CD14-positive monocyte (primary cell): ENCODE measurements around the gene VCP. TPM values are rescaled to one million over a fixed set of nuclear protein-coding genes. Genes with fewer than 3 reads are reported as not detected.
"Not testable (repeated sequence)": the region's sequence is repeated elsewhere in the genome, so short reads cannot be mapped to it uniquely, and the experiment has no call there.

ENCODE experiments used
- DNase-seq, 3 donors: peaks; one replicate each; pipeline ENCODE4 v3.0.0-alpha.2; 2011 to 2022
- H2AFZ ChIP-seq: 2 replicates; pipeline ENCODE4 v1.6.0; 2012; ENCODE audit warnings: mild to moderate bottlenecking, low read depth, low read length, inconsistent platforms; ENCODE audit not compliant: insufficient read depth, poor library complexity, severe bottlenecking
- H3K27ac ChIP-seq, 2 donors: 1 replicate in 1 of 2; 2 replicates in 1 of 2; pipeline ENCODE4 v1.5.1; 2012 to 2013; ENCODE audit warnings: low read length in 2 of 2, control low read depth in 1 of 2, inconsistent platforms in 1 of 2, low read depth in 1 of 2, mild to moderate bottlenecking in 1 of 2
- H3K27me3 ChIP-seq, 2 donors: one replicate each; pipeline versions ENCODE4 v1.6.0 to v1.6.1; 2011 to 2013; ENCODE audit warnings: low read length in 2 of 2; ENCODE audit not compliant: control insufficient read depth in 2 of 2, insufficient read depth in 2 of 2
- H3K36me3 ChIP-seq, 2 donors: replicated peaks in 1 of 2; 1 replicate in 1 of 2; 2 replicates in 1 of 2; pipeline versions ENCODE4 v1.5.1 to v1.6.1; 2012 to 2013; ENCODE audit warnings: low read length in 2 of 2, control low read depth in 1 of 2, inconsistent platforms in 1 of 2, mild to moderate bottlenecking in 1 of 2; ENCODE audit not compliant: insufficient read depth in 2 of 2, control insufficient read depth in 1 of 2
- H3K4me1 ChIP-seq, 2 donors: 1 replicate in 1 of 2; 2 replicates in 1 of 2; pipeline versions ENCODE4 v1.5.1 to v1.6.1; 2012 to 2013; ENCODE audit warnings: low read length in 2 of 2, control low read depth in 1 of 2, inconsistent platforms in 1 of 2, mild to moderate bottlenecking in 1 of 2, moderate library complexity in 1 of 2; ENCODE audit not compliant: insufficient read depth in 2 of 2, control insufficient read depth in 1 of 2
- H3K4me2 ChIP-seq: replicated peaks from 2 replicates; pipeline ENCODE3; 2012; ENCODE audit warnings: low read length, moderate library complexity, mild to moderate bottlenecking; ENCODE audit not compliant: poor library complexity, severe bottlenecking; ENCODE audit errors: extremely low read depth
- H3K4me3 ChIP-seq, 3 experiments: fragments of 200-600 bp in 1 of 3; sonication (generic) in 1 of 3; replicated peaks in 1 of 3; 1 replicate in 2 of 3; 2 replicates in 1 of 3; pipeline ENCODE4 v1.5.1; 2011 to 2013; ENCODE audit warnings: low read length in 3 of 3, mild to moderate bottlenecking in 3 of 3, control low read depth in 2 of 3, low read depth in 2 of 3, inconsistent platforms in 1 of 3, moderate library complexity in 1 of 3
- H3K79me2 ChIP-seq: 2 replicates; pipeline ENCODE4 v1.6.0; 2012; ENCODE audit warnings: mild to moderate bottlenecking, control low read depth, inconsistent platforms, low read length, moderate library complexity; ENCODE audit not compliant: insufficient read depth
- H3K9ac ChIP-seq: 2 replicates; pipeline ENCODE4 v1.6.0; 2017; ENCODE audit warnings: low read length, mild to moderate bottlenecking; ENCODE audit not compliant: insufficient read depth, poor library complexity, severe bottlenecking
- H3K9me3 ChIP-seq, 2 donors: replicated peaks in 1 of 2; 1 replicate in 1 of 2; 2 replicates in 1 of 2; pipeline versions ENCODE4 v1.5.1 to v1.6.1; 2012 to 2013; ENCODE audit warnings: low read length in 2 of 2, control low read depth in 1 of 2; ENCODE audit not compliant: control insufficient read depth in 1 of 2, insufficient read depth in 1 of 2
- H4K20me1 ChIP-seq: 2 replicates; pipeline ENCODE4 v1.6.0; 2012; ENCODE audit warnings: mild to moderate bottlenecking, low read length, control low read depth, moderate library complexity; ENCODE audit not compliant: insufficient read depth
- H3K27ac Mint-ChIP-seq, 7 donors: one replicate each; pipeline ENCODE4 v1.8.0; 2020; ENCODE audit warnings: mild to moderate bottlenecking in 7 of 7, mixed read lengths in 7 of 7, moderate library complexity in 6 of 7, inconsistent platforms in 2 of 7
- H3K27me3 Mint-ChIP-seq, 3 donors: one replicate each; pipeline ENCODE4 v1.8.0; 2021 to 2022; ENCODE audit warnings: low read depth in 3 of 3, mild to moderate bottlenecking in 3 of 3, mixed read lengths in 3 of 3, moderate library complexity in 3 of 3, inconsistent platforms in 1 of 3
- H3K36me3 Mint-ChIP-seq, 2 donors: one replicate each; pipeline ENCODE4 v1.8.0; 2020; ENCODE audit warnings: mixed read lengths in 2 of 2, inconsistent platforms in 1 of 2, mild to moderate bottlenecking in 1 of 2
- H3K4me1 Mint-ChIP-seq: one replicate; pipeline ENCODE4 v1.8.0; 2020; ENCODE audit warnings: mild to moderate bottlenecking, mixed read lengths
- H3K4me3 Mint-ChIP-seq, 2 donors: one replicate each; pipeline ENCODE4 v1.8.0; 2020; ENCODE audit warnings: mild to moderate bottlenecking in 2 of 2, mixed read lengths in 2 of 2, moderate library complexity in 1 of 2
- H3K9me3 Mint-ChIP-seq, 7 donors: one replicate each; pipeline ENCODE4 v1.8.0; 2020 to 2022; ENCODE audit warnings: mixed read lengths in 7 of 7, mild to moderate bottlenecking in 6 of 7, moderate library complexity in 6 of 7, inconsistent platforms in 2 of 7
- CTCF ChIP-seq: fragments of 200-600 bp; IDR thresholded peaks from one replicate; pipeline ENCODE4 v1.8.0; 2022; ENCODE audit warnings: antibody characterized with exemption, mild to moderate bottlenecking
- WGBS: methylation state at CpG from one replicate; pipeline ENCODE4 v1.1.5; 2013; ENCODE audit warnings: missing lambda C conversion rate; ENCODE audit not compliant: insufficient coverage; 5-methylcytosine and 5-hydroxymethylcytosine counted together
- intact Hi-C, 2 donors: fragments of 100-400 bp; cut with micrococcal nuclease; formaldehyde crosslinking; loops; one replicate each; pipeline versions ENCODE4 v1.15.0 to v1.15.1; 2023
- polyA plus RNA-seq, 3 donors: library from polyadenylated mRNA; depleted of rRNA in 1 of 3; unstranded in 2 of 3; stranded (reverse) in 1 of 3; fragments of 300-500 nt in 2 of 3; fragments of >200 nt in 1 of 3; fragmentation: Illumina TruSeq in 2 of 3; gene quantifications; 1 replicate in 2 of 3; 2 replicates in 1 of 3; pipeline ENCODE4 v1.2.3, GENCODE V29; 2012 to 2021

Gene VCP
- polyA plus RNA-seq, 3 donors, result 100 to 180 (median 130) TPM

- H3K4me1 Mint-ChIP-seq, result peaks cover 10% of the 10 kb centered on the region
- TF ChIP-seq CTCF, result no peak
- H3K4me3 Mint-ChIP-seq, result no peak overlapping the region
- peaks cover 0 to 3% (median 0%) of the 10 kb centered on the region in 7 donors for H3K9me3 Mint-ChIP-seq
- Histone ChIP-seq H4K20me1 (no peaks in the 10 kb centered on the region), H2AFZ (no peak overlapping the region), H3K4me3 (no peak overlapping the region), H3K79me2 (no peaks in the 10 kb centered on the region), H3K27ac (no peak overlapping the region), H3K9me3 (no peaks in the 10 kb centered on the region), H3K9ac (no peak overlapping the region), H3K4me1 (no peaks in the 10 kb centered on the region), H3K36me3 (no peaks in the 10 kb centered on the region), H3K4me2 (no peak overlapping the region), H3K27me3 (no peaks in the 10 kb centered on the region)
- no peaks in the 10 kb centered on the region for H3K36me3 Mint-ChIP-seq
- no peak for DNase-seq
- H3K27ac Mint-ChIP-seq, result no peak overlapping the region
- WGBS, result 88% methylated on average over 1 of the region's 1 CpG
- intact Hi-C loops, result no loop called here
- H3K27me3 Mint-ChIP-seq, result peaks cover 1 to 2% (median 2%) of the 10 kb centered on the region in 3 donors
Observed at GRCh38 chr9:35027374-35027773, 45.1 kb downstream of the VCP start.

GRCh38 chr9:35026671-35027070, 45.8 kb downstream of the VCP start:
- Histone ChIP-seq H3K27ac (no peak overlapping the region), H3K9ac (no peak overlapping the region), H3K36me3 (no peaks in the 10 kb centered on the region), H3K27me3 (no peaks in the 10 kb centered on the region), H3K9me3 (no peaks in the 10 kb centered on the region), H3K4me2 (no peak overlapping the region), H3K4me3 (no peak overlapping the region), H2AFZ (no peak overlapping the region), H4K20me1 (no peaks in the 10 kb centered on the region), H3K4me1 (no peaks in the 10 kb centered on the region), H3K79me2 (no peaks in the 10 kb centered on the region)
- intact Hi-C loops, result no loop called here
- Mint-ChIP-seq H3K4me3 (no peak overlapping the region), H3K9me3 (peaks cover 0 to 3% (median 0%) of the 10 kb centered on the region in 7 donors), H3K27ac (no peak overlapping the region), H3K27me3 (peaks cover 1 to 4% (median 4%) of the 10 kb centered on the region in 3 donors), H3K4me1 (peaks cover 10% of the 10 kb centered on the region), H3K36me3 (no peaks in the 10 kb centered on the region)
- no peak for TF ChIP-seq CTCF
- WGBS, result 80% methylated on average over 1 of the region's 3 CpGs
- DNase-seq, result no peak

- peak overlapping the region in 1 of 7 donors; percentile 59 for H3K27ac Mint-ChIP-seq
- H3K79me2 ChIP-seq, H3K36me3 Mint-ChIP-seq, H3K27me3 ChIP-seq, H4K20me1 ChIP-seq, intact Hi-C loops, H3K4me3 ChIP-seq, H3K4me1 ChIP-seq, DNase-seq, H3K9me3 ChIP-seq, H3K27ac ChIP-seq, H3K9ac ChIP-seq, H2AFZ ChIP-seq, H3K4me2 ChIP-seq, H3K27me3 Mint-ChIP-seq, H3K4me1 Mint-ChIP-seq, H3K9me3 Mint-ChIP-seq, H3K36me3 ChIP-seq: not testable (repeated sequence)
- WGBS, result 0% methylated on average over 5 of the region's 5 CpGs
- H3K4me3 Mint-ChIP-seq, result peak overlapping the region; percentile 20 to 51
Observed at GRCh38 chr9:35023443-35023842, 49.0 kb downstream of the VCP start.
